ENCODE results near the gene SOX2. TPM values are rescaled to one million over a fixed set of nuclear protein-coding genes. Genes with fewer than 3 reads are reported as not detected.

SOX2 gene
- total RNA-seq, 4 donors from 2014 or later, result 21.3 to 54.8 (median 43.5) TPM

DNA sequence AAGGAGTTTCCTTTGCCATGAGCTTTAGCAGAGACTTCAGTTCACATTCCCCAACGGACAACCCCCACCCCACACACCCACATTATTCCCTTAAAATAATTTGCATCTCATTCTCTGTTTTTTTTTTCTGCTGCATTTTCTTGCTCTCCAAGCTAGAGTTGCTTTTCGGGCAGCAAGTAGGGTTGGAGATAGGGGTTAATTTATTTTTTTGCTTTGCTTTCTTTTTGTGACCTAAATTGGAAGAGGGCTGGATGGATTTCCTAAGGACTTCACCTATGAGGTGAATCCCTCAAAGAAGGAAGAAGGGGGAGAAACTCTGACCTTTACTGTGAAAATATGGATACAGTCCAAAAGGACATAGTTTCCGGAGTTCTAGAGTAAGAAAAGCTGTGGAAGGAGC lies 6.6 kb downstream of the SOX2 start:
- WGBS, 2 donors, result 12 to 18% methylated on average over 3 of the region's 3 CpGs
- TF ChIP-seq, protein P1, sequence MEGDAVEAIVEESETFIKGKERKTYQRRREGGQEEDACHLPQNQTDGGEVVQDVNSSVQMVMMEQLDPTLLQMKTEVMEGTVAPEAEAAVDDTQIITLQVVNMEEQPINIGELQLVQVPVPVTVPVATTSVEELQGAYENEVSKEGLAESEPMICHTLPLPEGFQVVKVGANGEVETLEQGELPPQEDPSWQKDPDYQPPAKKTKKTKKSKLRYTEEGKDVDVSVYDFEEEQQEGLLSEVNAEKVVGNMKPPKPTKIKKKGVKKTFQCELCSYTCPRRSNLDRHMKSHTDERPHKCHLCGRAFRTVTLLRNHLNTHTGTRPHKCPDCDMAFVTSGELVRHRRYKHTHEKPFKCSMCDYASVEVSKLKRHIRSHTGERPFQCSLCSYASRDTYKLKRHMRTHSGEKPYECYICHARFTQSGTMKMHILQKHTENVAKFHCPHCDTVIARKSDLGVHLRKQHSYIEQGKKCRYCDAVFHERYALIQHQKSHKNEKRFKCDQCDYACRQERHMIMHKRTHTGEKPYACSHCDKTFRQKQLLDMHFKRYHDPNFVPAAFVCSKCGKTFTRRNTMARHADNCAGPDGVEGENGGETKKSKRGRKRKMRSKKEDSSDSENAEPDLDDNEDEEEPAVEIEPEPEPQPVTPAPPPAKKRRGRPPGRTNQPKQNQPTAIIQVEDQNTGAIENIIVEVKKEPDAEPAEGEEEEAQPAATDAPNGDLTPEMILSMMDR (IDR thresholded peaks at IDR 0.05), result no peak
- TF ChIP-seq POLR2A (IDR thresholded peaks at IDR 0.05), result no peak
- H3K4me1 ChIP-seq, result peaks cover 7 to 63% (median 8%) of the 10 kb centered on the region in 3 donors
- no peaks in the 10 kb centered on the region for H3K9me3 ChIP-seq
- DNase-seq, result no peak
- intact Hi-C loops (cut with DNase I), result no loop called here
- H3K27ac ChIP-seq, result peak overlapping the region; percentile 85 to 93 (median 90)
- peak overlapping the region in 3 of 4 donors; percentile 48 to 64 (median 60) for H3K4me3 ChIP-seq
- peaks cover 0 to 100% (median 11%) of the 10 kb centered on the region in 4 donors for H3K27me3 ChIP-seq
- H3K36me3 ChIP-seq, result no peaks in the 10 kb centered on the region

DNA sequence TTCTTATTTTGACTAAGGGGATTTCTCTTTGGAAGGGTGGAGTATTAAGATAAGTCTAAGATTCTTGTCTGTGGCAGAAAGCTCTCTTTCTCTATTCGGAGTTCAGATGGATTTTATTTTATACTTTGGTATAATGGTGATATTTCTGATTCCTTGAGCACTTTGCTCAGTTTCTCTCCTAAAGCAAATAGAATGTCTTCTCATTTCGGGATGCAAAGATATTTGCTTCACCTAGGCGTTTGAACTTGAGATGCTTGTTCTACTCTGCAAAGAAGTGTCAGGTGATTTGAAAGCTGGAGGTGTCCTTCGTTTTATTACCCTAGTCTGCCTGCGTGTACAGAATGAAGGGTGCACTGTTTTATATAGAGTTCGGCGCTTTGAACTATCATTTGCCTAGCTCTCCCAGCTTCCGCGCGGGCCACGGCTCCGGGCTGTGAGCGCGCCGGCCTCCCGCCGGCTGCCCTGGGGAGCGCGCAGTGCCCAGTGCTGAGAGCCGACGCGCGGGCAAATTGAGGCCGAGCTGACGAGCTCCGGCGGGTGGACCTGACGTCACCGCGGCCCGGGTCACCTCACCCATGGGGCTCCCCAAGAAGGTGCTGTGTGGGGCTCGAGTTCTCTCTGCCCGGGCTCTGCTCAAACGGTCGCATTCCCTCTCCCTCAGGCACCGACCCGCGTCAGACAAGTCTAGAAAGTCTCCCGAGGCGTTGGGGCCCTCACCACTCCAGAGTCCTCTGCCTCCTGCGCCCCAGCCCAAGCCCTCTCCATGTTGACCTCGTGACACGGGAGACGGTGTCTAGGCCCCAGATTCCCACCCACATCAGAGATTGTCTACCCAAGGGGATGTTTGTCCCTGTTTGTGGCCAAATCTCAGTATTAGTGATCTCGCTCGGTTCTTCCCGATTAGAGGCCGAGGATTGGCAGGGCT lies 7.5 kb downstream of the SOX2 start:
- H3K27me3 ChIP-seq, result peaks cover 0 to 100% (median 19%) of the 10 kb centered on the region in 4 donors
- H3K9me3 ChIP-seq, result no peaks in the 10 kb centered on the region
- peaks cover 7 to 72% (median 8%) of the 10 kb centered on the region in 3 donors for H3K4me1 ChIP-seq
- 4 to 16% methylated on average over 6 to 35 of the region's 48 CpGs for WGBS, 2 donors
- H3K4me3 ChIP-seq, result peak overlapping the region; percentile 9 to 64 (median 54)
- DNase-seq, result no peak
- no peaks in the 10 kb centered on the region for H3K36me3 ChIP-seq
- TF ChIP-seq, protein P1 (IDR thresholded peaks at IDR 0.05), result no peak
- TF ChIP-seq POLR2A (IDR thresholded peaks at IDR 0.05), result no peak
- intact Hi-C loops (cut with DNase I), result no loop called here
- peak overlapping the region; percentile 85 to 93 (median 90) for H3K27ac ChIP-seq

DNA sequence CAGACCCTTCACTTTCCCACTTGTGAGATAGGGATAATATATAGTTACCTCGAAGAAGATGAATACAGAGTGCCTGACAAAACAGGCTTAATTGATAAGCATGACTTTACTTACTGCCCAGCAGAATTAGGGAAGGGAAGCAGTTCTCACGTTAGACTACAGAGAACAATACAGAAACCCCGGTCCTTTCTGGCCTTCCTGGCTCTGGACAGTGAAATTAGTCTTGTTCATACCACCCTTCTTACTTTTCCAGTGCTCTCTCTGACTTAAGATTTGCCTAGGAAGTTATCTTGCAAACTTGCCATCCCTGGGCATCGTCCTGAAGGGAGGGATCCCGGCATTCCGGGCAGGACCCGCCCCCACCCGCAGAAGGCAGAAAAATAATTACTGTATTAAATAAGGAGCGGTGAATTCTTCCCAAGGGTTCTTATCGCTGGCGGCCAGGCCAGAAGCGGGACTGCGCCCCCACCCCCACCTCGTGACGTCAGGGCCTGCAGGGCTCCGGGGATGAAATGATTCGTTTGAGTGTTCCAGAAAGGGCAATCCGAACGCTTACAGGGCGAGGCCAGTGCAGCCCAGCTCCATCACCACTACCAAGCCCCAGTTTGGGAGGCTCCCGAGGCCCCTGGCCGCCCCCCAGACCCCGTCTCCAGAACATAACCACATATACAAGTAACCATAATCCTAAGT lies 8.4 kb downstream of the SOX2 start:
- H3K9me3 ChIP-seq, result no peaks in the 10 kb centered on the region
- intact Hi-C loops (cut with DNase I), result no loop called here
- H3K36me3 ChIP-seq, result no peaks in the 10 kb centered on the region
- DNase-seq, result no peak
- WGBS, 2 donors, result 3 to 6% methylated on average over 16 to 17 of the region's 23 CpGs
- H3K4me3 ChIP-seq, result peak overlapping the region; percentile 9 to 64 (median 54)
- peaks cover 7 to 77% (median 10%) of the 10 kb centered on the region in 3 donors for H3K4me1 ChIP-seq
- peak overlapping the region; percentile 85 to 93 (median 90) for H3K27ac ChIP-seq
- peaks cover 0 to 100% (median 25%) of the 10 kb centered on the region in 4 donors for H3K27me3 ChIP-seq
- no peak for TF ChIP-seq POLR2A (IDR thresholded peaks at IDR 0.05)
- TF ChIP-seq, protein P1 (IDR thresholded peaks at IDR 0.05), result no peak

DNA sequence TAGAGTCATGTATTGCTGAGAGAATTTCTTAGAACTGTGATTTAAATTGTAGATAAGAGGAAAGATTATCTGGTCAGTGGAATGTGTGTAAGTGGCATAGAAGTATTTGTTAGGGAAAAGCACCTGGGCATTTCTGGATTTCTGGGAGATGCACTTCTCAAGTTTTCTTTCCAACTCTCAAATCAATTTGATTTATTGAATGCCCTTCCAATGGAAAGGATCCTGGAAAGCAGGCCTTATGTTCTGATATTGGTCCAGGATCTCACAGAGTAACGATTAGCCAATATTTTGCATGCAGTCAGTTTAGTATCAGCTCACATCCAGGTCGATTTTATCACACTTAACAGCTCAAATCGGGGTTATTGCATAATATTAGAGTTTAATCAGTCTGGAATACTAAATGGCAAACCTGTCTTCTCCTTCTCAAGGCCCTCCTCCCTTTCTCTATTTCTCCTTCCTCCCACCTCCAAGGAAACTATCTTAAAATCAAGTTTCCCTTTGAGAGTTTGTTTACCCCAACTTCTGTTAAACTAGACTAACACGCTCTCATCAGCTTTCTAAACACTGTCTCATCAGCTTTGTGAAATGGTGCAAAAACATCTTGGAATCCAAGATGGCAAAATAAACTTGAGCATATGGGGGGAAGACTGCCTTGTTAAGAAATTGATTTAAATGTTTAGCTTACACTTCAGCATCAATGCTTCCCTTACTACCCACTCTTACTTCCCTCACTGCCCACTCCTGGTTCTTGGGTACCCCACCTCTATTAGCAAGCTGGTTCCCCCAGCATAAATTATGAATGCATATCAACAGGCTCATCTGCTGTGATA lies 9.5 kb downstream of the SOX2 start:
- Histone ChIP-seq H3K9me3 (no peaks in the 10 kb centered on the region), H3K36me3 (no peaks in the 10 kb centered on the region), H3K27ac (peak overlapping the region; percentile 85 to 93 (median 90)), H3K4me1 (peaks cover 12 to 88% (median 21%) of the 10 kb centered on the region in 3 donors), H3K4me3 (peak overlapping the region in 1 of 4 donors; percentile 64), H3K27me3 (peaks cover 0 to 100% (median 31%) of the 10 kb centered on the region in 4 donors)
- TF ChIP-seq POLR2A (IDR thresholded peaks at IDR 0.05), result no peak
- TF ChIP-seq, protein P1 (IDR thresholded peaks at IDR 0.05), result no peak
- WGBS, 2 donors, result 22% methylated on average over 4 of the region's 4 CpGs
- DNase-seq, result no peak
- intact Hi-C loops (cut with DNase I), result no loop called here

Data from esophagus squamous epithelium (tissue), 5 donors.